ENCODE results near the gene C10orf71.

C10orf71 gene

GRCh38 chr10:49321021-49321420 lies 22.1 kb downstream of the C10orf71 start:
- DNase-seq, result no peak

DNA sequence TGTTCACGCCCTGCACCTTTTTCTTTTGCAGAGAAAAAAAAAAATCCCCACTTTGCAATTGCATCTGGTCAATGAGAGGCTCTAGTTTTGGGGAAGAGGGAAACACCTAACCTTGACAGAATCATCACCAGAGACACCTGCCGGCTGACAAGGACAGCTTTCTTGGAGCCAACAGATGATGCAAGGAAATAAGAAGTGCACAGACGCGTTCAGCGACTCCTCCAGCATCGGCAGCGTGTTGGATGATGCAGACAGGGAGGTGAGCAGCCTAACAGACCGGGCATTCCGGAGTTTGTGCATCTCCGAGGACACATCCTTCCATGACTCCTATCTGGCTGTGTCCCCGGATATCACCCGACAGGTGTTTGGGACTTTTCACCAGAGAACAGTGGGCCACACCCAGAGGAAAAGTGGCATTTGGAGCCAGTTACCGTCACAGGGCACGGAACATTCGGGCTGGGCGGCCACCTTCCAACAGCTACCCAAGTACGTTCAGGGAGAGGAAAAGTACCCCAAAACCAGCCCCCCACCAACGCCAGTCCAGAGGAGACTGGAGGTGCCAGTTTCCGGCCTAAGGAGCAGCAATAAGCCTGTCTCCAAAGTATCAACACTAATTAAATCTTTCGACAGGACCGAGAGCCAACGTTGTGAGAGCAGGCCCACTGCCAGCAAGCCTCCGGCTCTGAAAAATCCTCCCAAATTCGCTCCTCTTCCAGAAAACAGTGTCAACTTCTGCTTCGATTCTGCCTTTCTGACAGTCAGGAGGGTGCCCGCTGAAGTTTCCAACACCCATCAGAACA lies 23.6 kb downstream of the C10orf71 start:
- no peak for DNase-seq

- no peak for DNase-seq
Measured at GRCh38 chr10:49323171-49323895, 24.4 kb downstream of the C10orf71 start.

- no peak for DNase-seq
Measured at GRCh38 chr10:49323896-49324270, 24.9 kb downstream of the C10orf71 start.

DNA sequence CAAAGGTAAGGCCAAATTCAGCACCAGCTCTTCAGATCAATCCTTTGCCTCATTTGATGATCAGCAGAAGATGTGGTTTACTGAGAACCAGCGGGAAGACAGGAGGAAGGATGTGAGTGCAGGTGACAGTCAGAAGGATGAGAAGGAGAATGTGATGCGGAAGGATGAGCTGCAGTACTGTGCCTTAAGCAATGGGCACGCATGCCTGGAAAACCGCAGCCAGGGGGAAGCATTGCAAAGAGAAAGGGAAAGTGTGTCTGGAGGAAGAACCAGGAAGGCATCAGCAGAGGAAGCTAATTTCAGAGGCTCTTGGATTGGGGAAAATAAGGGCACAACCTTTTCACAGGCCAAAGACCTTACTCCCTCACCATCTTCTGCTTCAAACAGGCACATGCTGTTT lies 25.7 kb downstream of the C10orf71 start:
- no peak for DNase-seq

- DNase-seq, result no peak
Measured at GRCh38 chr10:49325131-49325915, 26.4 kb downstream of the C10orf71 start.

DNA sequence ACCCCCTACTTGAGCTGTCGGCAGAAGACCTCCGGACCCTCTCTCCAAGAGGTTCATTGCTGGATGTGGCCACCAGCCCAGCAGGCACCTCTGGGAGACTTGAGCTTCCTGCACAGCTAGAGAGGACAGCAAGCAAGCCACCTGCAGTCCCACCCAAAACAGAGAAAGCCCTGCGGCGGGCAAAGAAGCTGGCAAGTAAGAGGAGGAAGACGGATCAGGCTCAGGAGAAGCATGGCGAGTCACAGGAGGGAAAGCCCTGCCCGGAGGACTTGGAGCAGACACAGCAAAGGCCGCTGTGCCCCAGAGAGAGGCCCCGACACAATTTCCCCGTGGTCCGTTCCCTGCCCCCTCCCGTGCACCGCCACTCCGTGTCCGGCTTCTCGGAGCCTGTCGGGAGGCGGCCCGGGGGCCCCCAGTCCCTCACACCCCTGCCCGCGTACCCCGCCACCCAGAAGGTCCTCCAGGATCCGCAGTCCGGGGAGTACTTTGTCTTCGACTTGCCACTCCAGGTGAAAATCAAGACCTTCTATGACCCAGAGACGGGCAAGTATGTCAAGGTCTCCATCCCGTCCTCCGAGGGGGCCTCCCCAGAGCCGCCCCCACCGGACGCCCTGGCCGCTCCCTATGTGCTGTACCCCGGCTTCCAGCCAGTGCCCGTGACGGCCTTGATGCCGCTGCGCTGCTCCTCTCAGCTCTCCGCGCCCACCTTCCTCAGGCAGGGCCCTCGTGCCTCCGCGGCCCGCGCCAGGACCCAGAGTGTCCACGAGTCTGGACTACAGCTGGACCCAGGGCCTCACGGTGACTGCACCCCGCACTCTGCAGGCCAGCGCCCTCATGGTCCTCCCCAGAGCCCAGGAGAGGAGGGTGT lies 27.2 kb downstream of the C10orf71 start:
- no peak for DNase-seq

DNA sequence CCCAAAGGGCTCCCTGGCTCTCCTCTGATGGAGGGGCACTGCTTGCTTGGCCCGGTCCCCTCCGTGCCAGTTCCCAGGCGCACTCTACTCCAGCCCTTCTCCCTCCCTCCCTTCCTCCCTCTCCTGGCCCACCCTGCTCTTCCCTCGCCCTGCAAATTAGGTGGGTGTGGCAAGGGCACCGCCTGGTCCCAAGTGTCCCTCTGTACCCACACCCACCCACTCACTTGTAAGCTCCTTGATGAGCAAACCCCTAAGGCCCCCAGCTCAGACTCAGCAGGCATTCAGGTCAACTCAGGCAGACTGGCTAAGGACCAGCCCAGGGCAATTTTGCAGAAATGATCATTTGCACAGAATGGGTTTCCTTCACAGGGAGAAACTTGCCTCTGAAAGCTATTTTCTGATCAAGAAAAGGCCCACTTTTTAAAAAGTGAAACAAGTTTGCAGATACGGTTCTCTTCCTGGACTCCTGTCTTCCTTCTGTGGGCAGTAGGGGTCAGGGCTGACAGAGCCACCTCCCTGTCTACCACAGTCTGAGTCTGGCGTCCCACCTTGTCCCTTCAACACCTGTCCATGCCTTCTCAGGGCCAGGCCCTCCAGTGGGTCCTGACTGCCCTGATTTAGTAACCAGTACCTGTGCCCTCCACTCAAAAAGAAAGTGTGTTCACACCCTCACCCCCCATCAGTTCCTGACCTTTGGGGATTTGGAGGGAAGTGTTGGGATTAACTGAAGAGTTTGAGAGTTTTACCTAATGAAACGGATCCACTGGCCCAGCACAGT lies 28.3 kb downstream of the C10orf71 start:
- DNase-seq, result no peak

DNA sequence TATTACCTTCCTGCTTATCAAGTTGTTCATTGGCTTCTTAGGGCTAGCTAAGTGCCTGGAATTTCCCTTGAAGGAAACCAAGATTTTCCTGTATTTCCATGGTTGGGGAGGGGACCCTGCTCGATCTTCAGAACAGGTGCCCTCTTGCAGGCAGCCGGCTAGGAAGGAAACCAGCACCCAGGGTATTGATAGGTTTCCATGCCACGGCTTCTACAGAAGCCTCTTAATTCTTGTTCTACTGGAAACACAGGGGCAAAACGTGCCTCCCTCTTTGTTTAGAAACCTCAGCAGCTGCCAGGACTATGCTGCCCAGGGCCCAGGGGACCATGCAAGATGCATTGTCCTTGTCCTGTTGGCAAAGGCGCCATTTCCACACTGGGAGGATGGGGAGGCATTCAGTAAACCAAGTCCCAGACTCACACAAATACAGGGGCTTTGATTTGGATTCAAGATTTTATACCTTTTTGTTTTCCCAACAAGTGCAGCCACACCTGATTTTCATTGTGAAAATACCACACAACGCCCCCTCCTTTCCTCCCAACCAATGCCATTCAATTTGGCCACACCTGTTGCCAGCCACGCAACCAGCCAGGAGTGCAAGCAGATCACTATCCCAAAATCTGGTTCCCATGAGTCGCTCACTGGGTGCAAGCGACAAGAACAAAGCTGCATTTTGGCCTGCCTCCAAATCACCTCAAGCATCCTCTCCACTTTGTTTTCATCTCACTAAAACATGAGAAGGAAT lies 29.6 kb downstream of the C10orf71 start:
- no peak for DNase-seq

GRCh38 chr10:49329146-49329505 lies 30.2 kb downstream of the C10orf71 start:
- DNase-seq, result no peak

DNA sequence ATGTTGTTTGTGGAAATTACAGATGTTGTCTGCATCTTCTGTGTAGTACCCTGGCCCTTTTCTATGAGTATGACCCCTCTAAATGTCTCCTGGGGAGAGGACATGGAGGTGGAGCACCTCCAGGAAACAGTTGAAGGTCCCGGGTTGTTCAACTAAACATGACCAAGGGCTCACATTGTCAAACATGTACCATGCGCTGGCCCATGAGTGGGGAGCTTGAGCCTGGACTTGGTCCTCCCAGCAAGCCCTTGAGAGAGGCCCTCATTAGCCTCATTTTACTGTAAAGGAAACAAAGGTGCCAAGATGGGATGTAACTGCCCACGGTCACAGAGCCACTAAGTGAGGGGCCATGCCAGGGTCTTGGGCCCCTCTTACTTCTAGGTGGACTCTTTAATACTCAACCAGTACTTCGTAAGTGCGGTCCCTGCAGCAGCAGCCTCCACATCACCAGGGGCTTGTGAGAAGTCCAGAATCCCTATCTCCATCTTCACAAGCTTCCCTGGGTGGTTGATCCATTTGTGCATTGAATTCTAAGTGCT lies 31.2 kb downstream of the C10orf71 start:
- DNase-seq, result no peak

DNA sequence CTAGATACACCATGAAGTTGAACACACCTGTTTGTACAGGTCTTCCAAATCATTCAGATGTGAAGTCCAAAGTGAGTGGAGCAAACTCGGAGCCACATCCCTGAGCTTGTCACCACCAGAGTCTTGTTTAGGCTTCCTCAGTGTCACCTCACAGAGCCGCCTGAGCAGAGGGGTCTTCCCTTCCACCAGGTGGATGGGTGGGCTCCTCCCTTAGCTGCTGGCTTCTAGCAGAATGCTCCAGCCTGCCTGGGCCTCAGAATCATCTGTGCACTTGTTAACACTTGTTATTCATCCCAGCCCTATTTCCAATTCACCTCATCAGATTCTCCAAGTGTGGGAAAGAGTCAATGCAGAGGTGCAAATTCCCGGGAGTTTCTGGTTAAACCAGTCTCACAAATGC lies 32.5 kb downstream of the C10orf71 start:
- no peak for DNase-seq

DNA sequence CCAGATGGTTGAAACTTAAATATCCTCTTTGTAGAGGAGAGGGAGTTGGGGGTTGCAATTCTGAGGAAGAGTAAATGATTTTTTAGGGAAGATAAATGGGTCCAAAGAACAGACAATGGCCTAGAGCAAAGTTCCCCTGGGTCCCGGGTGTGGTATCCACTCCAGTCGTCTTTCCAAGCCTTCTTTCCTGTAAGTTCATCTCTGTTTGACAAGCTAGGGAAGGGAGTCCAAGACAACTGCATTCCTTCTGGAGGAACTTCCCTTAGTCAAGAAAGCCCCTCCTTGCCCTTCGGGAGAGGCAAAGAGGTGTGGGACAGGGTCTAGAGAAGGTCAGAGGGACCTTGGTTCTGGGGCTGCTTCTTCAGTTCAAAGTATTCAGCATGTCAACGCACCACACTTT lies 33.4 kb downstream of the C10orf71 start:
- DNase-seq, result no peak

DNA sequence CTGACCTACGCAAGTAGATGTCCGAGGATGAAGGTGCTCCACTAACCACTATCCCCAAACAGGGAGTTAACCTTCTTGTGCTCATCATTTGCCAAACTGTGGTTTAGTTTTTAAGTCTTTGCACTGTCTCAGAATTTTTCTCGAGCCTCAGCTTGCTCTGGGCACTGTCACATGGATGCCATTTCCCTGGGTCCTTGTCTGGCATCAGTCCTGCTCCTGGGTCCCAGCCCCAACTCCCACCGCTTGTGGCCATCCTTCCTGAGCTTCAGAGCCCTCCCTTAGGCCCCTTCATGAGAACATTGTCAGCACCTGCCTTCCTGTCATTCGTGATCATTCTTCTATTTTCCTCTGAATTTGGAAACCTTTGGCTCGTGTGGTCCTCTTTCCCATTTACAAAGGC lies 33.8 kb downstream of the C10orf71 start:
- no peak for DNase-seq

DNA sequence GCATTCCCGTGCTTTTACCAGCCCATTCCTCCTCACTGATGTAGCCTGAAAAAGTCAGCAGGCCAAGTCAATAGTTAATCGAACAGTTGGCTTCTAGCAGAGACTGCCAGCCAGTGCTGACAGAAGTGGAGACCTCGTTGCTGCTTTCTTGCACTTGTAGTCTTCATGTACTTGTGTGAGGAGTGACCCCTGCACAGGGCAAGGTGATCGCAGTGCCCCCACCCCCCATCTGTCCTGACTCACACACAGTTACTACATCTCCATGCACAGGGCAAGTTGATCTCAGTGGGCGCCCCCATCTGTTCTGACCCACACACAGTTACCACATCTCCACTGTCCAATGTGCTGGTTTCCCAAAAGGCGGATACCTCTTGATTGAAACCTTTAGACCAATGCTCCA lies 34.2 kb downstream of the C10orf71 start:
- no peak for DNase-seq

GRCh38 chr10:49334964-49335363 lies 36.0 kb downstream of the C10orf71 start:
- DNase-seq, result no peak

DNA sequence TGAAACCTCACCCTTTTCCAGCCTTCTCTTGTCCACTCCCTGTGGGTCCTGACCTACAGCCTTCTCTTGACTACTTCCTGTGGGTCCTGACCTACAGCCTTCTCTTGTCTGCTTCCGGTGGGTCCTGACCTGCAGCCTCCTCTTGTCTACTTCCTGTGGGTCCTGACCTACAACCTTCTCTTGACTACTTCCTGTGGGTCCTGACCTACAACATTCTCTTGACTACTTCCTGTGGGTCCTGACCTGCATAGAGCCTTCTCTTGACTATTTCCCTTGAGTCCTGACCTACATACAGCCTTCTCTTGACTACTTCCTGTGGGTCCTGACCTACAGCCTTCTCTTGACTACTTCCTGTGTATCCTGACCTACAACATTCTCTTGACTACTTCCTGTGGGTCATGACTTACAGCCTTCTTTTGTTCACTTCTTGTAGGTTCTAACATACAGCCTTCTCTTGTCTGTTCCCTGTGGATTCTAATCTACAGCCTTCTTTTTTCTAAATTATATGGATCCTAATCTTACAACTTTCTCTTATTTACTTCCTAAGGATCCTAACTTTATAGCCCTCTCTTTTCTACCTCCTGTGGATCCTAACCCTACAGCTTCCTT lies 36.5 kb downstream of the C10orf71 start:
- no peak for DNase-seq

DNA sequence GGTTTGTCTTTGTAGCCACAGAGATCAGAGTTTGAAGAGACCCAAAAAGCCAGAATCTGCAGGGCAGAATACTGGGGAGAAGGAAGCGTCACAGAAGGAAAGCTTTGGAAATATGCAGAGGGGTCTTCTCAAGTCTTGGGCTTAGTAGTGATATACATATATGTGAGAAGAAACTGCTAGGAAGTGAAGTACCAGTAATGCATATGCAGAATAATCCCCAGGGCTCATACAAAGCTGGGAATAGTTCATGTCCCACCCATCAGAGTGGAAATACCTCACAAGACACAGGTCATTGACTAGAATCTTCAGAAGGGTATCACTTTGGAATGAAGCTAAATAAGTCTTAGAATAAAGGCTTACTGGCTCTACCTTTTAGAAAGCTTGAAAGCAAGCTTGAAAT lies 39.6 kb downstream of the C10orf71 start:
- no peak for DNase-seq

- no peak for DNase-seq
Measured at GRCh38 chr10:49344840-49345239, 45.9 kb downstream of the C10orf71 start.

GRCh38 chr10:49347342-49347741 lies 48.4 kb downstream of the C10orf71 start:
- no peak for DNase-seq

DNA sequence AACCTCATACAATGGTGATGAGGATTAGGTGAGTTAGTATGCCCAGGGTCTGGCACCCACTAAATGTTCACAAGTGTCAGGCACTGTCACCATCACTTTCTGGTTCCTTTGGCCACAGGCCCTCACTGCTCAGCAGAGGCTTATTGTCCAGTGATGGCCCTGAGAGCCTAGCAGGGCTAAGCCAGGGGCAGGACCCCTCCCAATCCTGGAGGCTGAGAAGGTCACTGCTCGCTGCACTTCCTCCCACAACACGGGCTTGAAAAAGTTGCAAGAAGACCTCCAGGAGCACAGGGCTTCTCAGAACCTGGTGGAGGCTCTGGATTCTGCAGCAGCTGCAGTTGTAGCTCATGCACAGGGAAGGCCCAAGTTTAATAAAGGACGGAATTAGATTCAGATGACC lies 48.9 kb downstream of the C10orf71 start:
- DNase-seq, result no peak

Measured in NCI-H2081 (cell line).